Tibial artery (tissue), 4 donors: ENCODE data around the gene IFNLR1.

Experiments used
- DNase-seq, 2 donors: peaks; one replicate each; pipeline ENCODE4 v3.0.0-alpha.2; 2019
- H3K27ac ChIP-seq, 2 donors: fragments of 200-600 bp; sonication (generic) in 1 of 2; 1 replicate in 1 of 2; 2 replicates in 1 of 2; pipeline ENCODE4 v1.5.1; 2018 to 2019; ENCODE audit warnings: mild to moderate bottlenecking in 1 of 2
- H3K27me3 ChIP-seq, 2 donors: fragments of 200-600 bp; sonication (generic) in 1 of 2; one replicate each; pipeline versions ENCODE4 v1.5.1 to v1.6.0; 2016 to 2019
- H3K36me3 ChIP-seq, 3 donors: fragments of 200-600 bp; sonication (generic) in 2 of 3; one replicate each; pipeline ENCODE4 v1.5.1; 2016 to 2019; ENCODE audit warnings: mild to moderate bottlenecking in 2 of 3
- H3K4me1 ChIP-seq, 4 donors: fragments of 200-600 bp; sonication (generic) in 2 of 4; 1 replicate in 3 of 4; 2 replicates in 1 of 4; pipeline ENCODE4 v1.5.1; 2016 to 2019
- H3K4me3 ChIP-seq, 2 donors: fragments of 200-600 bp; sonication (generic) in 1 of 2; 1 replicate in 1 of 2; 2 replicates in 1 of 2; pipeline ENCODE4 v1.5.1; 2018 to 2019; ENCODE audit warnings: mild to moderate bottlenecking in 2 of 2
- H3K9me3 ChIP-seq, 3 donors: fragments of 200-600 bp; sonication (generic) in 1 of 3; one replicate each; pipeline ENCODE4 v1.5.1; 2016 to 2019
- intact Hi-C: fragments of 100-400 bp; cut with DNase I; formaldehyde crosslinking; loops from one replicate; pipeline ENCODE4 v1.15.0; 2023; ENCODE audit warnings: low total_unique reads
- TF ChIP-seq, protein P1 (sequence below), 2 experiments: fragments of 200-600 bp in 1 of 2; fragments of 450-650 bp in 1 of 2; IDR thresholded peaks; one replicate each; pipeline ENCODE4 v1.5.1; 2017 to 2019; ENCODE audit warnings: antibody characterized with exemption in 2 of 2, mild to moderate bottlenecking in 1 of 2, moderate library complexity in 1 of 2

The IFNLR1 gene

DNA sequence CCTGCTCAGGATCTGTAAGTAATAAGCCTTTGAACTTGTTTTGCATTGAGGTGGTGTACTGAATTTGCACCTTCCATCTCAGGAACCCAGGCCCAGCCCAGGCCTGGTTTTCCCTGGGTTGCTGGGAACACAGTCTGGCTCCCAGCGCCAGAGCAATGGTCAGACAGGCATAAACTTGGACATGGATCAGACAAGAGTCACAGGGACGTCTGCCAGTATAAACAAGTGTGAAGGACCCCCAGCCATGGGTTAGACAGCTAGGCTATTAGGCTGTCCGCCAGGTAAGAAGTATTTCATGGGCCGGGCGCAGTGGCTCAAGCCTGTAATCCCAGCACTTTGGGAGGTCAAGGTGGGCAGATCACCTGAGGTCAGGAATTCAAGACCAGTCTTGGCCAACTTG is 5.5 kb downstream of the IFNLR1 start:
- Histone ChIP-seq H3K9me3 (no peaks in the 10 kb centered on the region), H3K4me1 (peaks cover 0 to 3% (median under 1%) of the 10 kb centered on the region in 4 donors), H3K27ac (no peak overlapping the region), H3K36me3 (no peaks in the 10 kb centered on the region), H3K4me3 (no peak overlapping the region), H3K27me3 (peaks cover 0 to 29% of the 10 kb centered on the region in 2 donors)
- TF ChIP-seq, protein P1, sequence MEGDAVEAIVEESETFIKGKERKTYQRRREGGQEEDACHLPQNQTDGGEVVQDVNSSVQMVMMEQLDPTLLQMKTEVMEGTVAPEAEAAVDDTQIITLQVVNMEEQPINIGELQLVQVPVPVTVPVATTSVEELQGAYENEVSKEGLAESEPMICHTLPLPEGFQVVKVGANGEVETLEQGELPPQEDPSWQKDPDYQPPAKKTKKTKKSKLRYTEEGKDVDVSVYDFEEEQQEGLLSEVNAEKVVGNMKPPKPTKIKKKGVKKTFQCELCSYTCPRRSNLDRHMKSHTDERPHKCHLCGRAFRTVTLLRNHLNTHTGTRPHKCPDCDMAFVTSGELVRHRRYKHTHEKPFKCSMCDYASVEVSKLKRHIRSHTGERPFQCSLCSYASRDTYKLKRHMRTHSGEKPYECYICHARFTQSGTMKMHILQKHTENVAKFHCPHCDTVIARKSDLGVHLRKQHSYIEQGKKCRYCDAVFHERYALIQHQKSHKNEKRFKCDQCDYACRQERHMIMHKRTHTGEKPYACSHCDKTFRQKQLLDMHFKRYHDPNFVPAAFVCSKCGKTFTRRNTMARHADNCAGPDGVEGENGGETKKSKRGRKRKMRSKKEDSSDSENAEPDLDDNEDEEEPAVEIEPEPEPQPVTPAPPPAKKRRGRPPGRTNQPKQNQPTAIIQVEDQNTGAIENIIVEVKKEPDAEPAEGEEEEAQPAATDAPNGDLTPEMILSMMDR (IDR thresholded peaks at IDR 0.05), result no peak
- DNase-seq, result no peak
- intact Hi-C loops, result no loop called here

DNA sequence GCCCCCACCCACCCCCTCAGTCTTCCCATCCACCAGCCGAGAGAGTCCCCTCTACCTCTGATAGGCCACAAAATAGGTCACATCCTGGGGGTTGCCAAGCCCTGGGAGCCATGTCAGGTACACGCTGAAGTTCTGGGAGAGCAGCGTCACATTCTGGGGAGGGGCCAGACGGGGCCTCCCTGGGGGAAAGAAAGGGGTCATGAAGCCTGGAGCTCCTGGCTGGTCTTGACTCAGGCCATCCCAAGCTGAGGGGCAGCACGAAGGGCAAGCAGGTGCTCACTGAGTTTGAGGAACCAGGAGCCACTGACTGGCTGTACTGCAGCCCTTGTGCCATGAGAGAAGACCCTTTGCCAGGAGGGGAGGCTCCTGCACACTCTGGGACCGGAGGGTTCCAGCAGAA is 6.4 kb downstream of the IFNLR1 start:
- H3K27ac ChIP-seq, result no peak overlapping the region
- intact Hi-C loops, result no loop called here
- H3K9me3 ChIP-seq, result no peaks in the 10 kb centered on the region
- TF ChIP-seq, protein P1 (IDR thresholded peaks at IDR 0.05), result no peak
- H3K36me3 ChIP-seq, result no peaks in the 10 kb centered on the region
- H3K4me3 ChIP-seq, result no peak overlapping the region
- H3K27me3 ChIP-seq, result peaks cover 0 to 20% of the 10 kb centered on the region in 2 donors
- DNase-seq, result no peak
- H3K4me1 ChIP-seq, result no peaks in the 10 kb centered on the region

DNA sequence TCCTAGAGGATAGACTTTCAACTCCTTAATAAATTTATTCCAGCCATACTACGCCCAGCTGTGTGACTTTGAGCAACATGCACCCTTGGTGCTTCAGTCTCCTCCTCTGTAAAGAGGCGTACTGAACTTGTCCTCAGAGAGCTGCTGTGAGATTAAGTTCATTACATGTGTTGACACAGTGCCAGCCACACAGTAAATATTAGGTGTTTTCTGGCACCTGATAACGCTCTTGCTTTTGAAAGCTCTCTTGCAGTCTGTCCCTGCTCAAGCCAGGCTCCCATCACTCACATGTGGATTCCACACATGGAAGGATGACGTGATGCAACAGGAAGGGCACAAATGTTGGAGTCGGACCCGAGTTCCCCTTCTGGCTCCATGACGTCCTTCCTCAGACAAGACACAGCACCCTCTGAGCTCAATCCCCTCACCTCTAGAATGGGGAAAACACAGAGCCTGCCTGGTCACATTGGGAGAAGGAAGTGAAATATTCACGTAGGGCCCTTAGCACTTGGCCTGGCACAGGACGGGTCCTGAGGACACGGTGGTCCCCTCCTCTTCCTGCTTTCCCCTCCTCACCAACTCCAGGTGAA is 7.7 kb downstream of the IFNLR1 start:
- intact Hi-C loops, result no loop called here
- no peak for DNase-seq
- no peak overlapping the region for H3K27ac ChIP-seq

DNA sequence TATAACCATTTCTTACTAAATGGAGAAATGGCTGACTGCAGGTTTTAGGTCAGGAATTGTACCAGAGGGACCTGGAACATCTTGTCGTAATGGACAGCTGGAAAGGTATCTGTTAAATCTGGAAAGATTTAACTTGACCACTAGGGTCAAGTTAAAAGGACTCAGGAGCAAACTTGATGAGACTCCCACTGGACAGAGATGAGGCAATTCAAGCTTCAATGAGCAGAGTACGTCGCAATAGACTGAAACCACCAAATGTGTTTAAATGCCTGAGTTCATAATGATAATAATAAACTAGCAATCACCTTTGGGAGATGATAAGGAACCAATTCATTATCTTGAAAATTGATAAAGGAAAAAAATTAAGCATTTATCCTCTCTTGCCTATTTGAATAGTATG is 8.7 kb downstream of the IFNLR1 start:
- TF ChIP-seq, protein P1 (IDR thresholded peaks at IDR 0.05), result no peak
- Histone ChIP-seq H3K9me3 (no peaks in the 10 kb centered on the region), H3K27me3 (peaks cover 0 to 15% of the 10 kb centered on the region in 2 donors), H3K4me1 (no peaks in the 10 kb centered on the region), H3K4me3 (no peak overlapping the region), H3K36me3 (no peaks in the 10 kb centered on the region), H3K27ac (no peak overlapping the region)
- intact Hi-C loops, result no loop called here
- no peak for DNase-seq

More for the DNA sequence above, 7.7 kb downstream of the IFNLR1 start:
- Histone ChIP-seq H3K36me3 (no peaks in the 10 kb centered on the region), H3K4me3 (no peak overlapping the region), H3K9me3 (no peaks in the 10 kb centered on the region), H3K27me3 (peaks cover 0 to 13% of the 10 kb centered on the region in 2 donors), H3K4me1 (no peaks in the 10 kb centered on the region)
- TF ChIP-seq, protein P1 (IDR thresholded peaks at IDR 0.05), result no peak

DNA sequence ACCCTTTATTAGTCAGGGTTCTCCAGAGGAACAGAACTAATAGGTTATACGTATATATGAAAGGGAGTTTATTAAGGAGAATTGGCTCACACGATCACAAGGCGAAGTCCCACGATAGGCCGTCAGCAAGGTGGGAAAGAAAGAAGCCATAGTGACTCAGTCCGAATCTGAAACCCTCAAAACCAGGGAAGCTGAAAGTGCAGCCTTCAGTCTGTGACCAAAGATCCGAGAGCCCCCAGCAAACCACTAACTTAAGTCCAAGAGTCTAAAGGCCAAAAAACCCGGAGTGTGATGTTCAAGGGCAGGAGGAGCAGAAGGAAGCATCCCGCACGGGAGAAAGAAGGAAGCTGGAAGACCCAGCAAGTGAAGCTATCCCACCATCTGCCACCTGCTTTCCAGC is 9.9 kb downstream of the IFNLR1 start:
- H3K27ac ChIP-seq, result no peak overlapping the region
- H3K4me3 ChIP-seq, result no peak overlapping the region
- TF ChIP-seq, protein P1 (IDR thresholded peaks at IDR 0.05), result no peak
- DNase-seq, result no peak
- peaks cover 0 to 20% of the 10 kb centered on the region in 2 donors for H3K27me3 ChIP-seq
- intact Hi-C loops, result no loop called here
- no peaks in the 10 kb centered on the region for H3K4me1 ChIP-seq
- H3K36me3 ChIP-seq, result no peaks in the 10 kb centered on the region
- H3K9me3 ChIP-seq, result no peaks in the 10 kb centered on the region
